H1 (cell line): ENCODE data around the gene FDPS. TPM values are rescaled to one million over a fixed set of nuclear protein-coding genes. Genes with fewer than 3 reads are reported as not detected.

Source experiments
- BACH1 ChIP-seq: IDR thresholded peaks from 2 replicates; pipeline ENCODE4 v1.6.1; 2012; ENCODE audit warnings: low read length, improper control_type of control experiment
- BRCA1 ChIP-seq: IDR thresholded peaks from 2 replicates; pipeline ENCODE4 v1.6.1; 2012; ENCODE audit warnings: low read depth, low read length, improper control_type of control experiment
- CBX8 ChIP-seq: fragments of 300-800, 300-1000 bp; sonication (generic); IDR thresholded peaks from 2 replicates; pipeline ENCODE4 v1.7.1; 2016; ENCODE audit warnings: low read depth, low read length, borderline replicate concordance
- CHD7 ChIP-seq: fragments of 300-600 bp; sonication (generic); IDR thresholded peaks from 2 replicates; pipeline ENCODE4 v1.7.1; 2012; ENCODE audit warnings: low read length, moderate library complexity, mild to moderate bottlenecking, inconsistent platforms; ENCODE audit not compliant: insufficient replicate concordance
- CTBP2 ChIP-seq: IDR thresholded peaks from 2 replicates; pipeline ENCODE4 v1.7.0; 2011; ENCODE audit warnings: borderline replicate concordance, mild to moderate bottlenecking, moderate library complexity, mixed read lengths, low read length; ENCODE audit not compliant: insufficient read depth, insufficient read length
- HDAC6 ChIP-seq: IDR thresholded peaks from one replicate; pipeline ENCODE4 v1.7.1; 2012; ENCODE audit warnings: low read depth, mild to moderate bottlenecking, inconsistent platforms, low read length, moderate library complexity
- JUN ChIP-seq: IDR thresholded peaks from 2 replicates; pipeline ENCODE4 v1.6.1; 2011; ENCODE audit warnings: low read depth, mild to moderate bottlenecking, improper control_type of control experiment, low read length
- MAFK ChIP-seq: IDR thresholded peaks from 2 replicates; pipeline ENCODE4 v1.6.1; 2012; ENCODE audit warnings: low read depth, mild to moderate bottlenecking, improper control_type of control experiment, low read length
- POLR2A ChIP-seq, 2 experiments: IDR thresholded peaks; 1 replicate in 1 of 2; 2 replicates in 1 of 2; pipeline ENCODE4 v1.6.1; 2011; ENCODE audit warnings: low read depth in 2 of 2, low read length in 2 of 2, mild to moderate bottlenecking in 2 of 2; ENCODE audit errors: control extremely low read depth in 1 of 2
- SP1 ChIP-seq: IDR thresholded peaks from 2 replicates; pipeline ENCODE4 v1.6.1; 2011; ENCODE audit warnings: low read depth, low read length
- YY1 ChIP-seq: IDR thresholded peaks from 2 replicates; pipeline ENCODE4 v1.6.1; 2011; ENCODE audit warnings: low read depth, mild to moderate bottlenecking, low read length
- polyA plus RNA-seq, 7 experiments: library from polyadenylated mRNA; depleted of rRNA in 3 of 7; stranded (reverse) in 5 of 7; unstranded in 2 of 7; fragments of >200 nt in 5 of 7; fragments of 200-250 nt in 2 of 7; gene quantifications; 1 replicate in 5 of 7; 2 replicates in 1 of 7; 4 replicates in 1 of 7; pipeline versions ENCODE4 v1.2.1 to v1.2.3, GENCODE V29; 2011 to 2013; ENCODE audit warnings: missing spikeins in 2 of 7, mixed read lengths in 2 of 7
- total RNA-seq: library from RNA; stranded (reverse); fragmentation: NEBNext Ultra II Directional; extraction: Animal tissue kit (Norgen Biotek cat#: 25700); gene quantifications from 2 replicates; pipeline ENCODE4 v1.2.1, GENCODE V29; 2021

FDPS gene
- total and polyA plus RNA-seq, 2 of the 8 experiments (the other 6 are each of a cell fraction or from before 2014, with no cell fraction given), result 267 to 368 TPM

- TF ChIP-seq CHD7 (no peak), HDAC6 (no peak), YY1 (peak; percentile 41; the same call in 1 of the 2 replicates), BRCA1 (no peak), SP1 (0 out of 2 replicates have a peak, but pooled peaks have one; percentile 6), JUN (no peak), CTBP2 (no peak), POLR2A (IDR thresholded peaks at IDR 0.05; ENCODE audit: control extremely low read depth in 1 of 2, low read depth in 2 of 2, low read length in 2 of 2) (peak in 1 of 2 experiments; percentile 26; a peak in 2 of 3 replicates), CBX8 (no peak), MAFK (no peak), BACH1 (0 out of 2 replicates have a peak, but pooled peaks have one; percentile 31)
Observed at GRCh38 chr1:155324037-155324716, 15.5 kb downstream of the FDPS start (continued).
